HG02938 (cell line): ENCODE data around the gene ZNF280B.

Experiments
- ATAC-seq: cut with Tn5 transposase; IDR thresholded peaks from one replicate; pipeline ENCODE4 v1.9.1; 2021; ENCODE audit warnings: mild to moderate bottlenecking, moderate library complexity; ENCODE audit not compliant: unreplicated experiment

Gene ZNF280B, protein sequence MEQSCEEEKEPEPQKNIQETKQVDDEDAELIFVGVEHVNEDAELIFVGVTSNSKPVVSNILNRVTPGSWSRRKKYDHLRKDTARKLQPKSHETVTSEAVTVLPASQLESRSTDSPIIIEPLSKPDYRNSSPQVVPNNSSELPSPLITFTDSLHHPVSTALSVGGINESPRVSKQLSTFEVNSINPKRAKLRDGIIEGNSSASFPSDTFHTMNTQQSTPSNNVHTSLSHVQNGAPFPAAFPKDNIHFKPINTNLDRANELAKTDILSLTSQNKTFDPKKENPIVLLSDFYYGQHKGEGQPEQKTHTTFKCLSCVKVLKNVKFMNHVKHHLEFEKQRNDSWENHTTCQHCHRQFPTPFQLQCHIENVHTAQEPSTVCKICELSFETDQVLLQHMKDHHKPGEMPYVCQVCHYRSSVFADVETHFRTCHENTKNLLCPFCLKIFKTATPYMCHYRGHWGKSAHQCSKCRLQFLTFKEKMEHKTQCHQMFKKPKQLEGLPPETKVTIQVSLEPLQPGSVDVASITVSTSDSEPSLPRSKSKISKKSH

DNA sequence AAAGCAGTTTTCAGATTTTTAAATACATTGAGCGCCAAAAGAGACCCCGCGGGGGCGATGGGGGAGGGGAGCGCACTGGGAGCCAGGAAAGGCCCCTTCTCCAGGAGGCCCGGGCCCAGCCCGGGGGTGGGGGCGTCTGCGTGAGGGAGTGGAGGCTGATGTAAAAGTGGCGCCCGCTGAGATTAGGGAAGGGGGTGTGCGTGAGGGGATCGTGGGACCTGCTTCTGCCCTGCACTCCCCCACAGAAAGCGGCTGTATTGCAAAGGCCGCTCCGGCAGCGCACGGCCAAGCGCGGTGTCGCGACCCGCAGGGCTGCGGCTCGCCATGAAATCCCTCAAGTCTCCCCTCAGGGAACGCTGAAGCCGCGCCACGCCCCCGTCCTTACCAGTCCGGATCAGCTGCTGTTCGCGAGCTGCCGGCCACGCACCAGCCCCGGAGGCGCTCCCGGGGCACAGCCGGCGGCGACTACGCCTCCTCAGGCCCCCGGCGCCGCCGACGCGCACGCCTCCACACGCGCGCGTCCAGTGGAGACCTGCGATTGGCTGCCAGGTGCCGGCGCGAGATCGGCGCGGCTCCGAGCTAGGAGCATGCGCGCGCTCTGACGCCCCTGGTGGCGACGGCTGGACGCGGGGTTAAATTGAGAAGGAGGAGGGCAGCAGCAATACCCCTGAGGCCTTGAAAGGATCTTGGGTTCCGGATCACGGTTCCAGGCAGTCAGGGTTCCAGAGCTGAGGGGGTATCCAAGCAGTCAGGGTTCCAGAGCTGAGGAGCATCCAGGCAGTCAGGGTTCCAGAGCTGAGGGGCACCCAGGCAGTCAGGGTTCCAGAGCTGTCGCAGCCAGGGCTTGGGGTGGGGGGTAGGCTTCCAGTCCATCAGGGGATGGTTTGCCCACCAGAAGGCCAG, at the start of gene ZNF280B:
ZNF280B (minus strand) TSS at position 469 of the 903 bp plus-strand sequence. CDS start 19,344 bp downstream, outside the sequence.
- ATAC-seq = peak; percentile 84

DNA sequence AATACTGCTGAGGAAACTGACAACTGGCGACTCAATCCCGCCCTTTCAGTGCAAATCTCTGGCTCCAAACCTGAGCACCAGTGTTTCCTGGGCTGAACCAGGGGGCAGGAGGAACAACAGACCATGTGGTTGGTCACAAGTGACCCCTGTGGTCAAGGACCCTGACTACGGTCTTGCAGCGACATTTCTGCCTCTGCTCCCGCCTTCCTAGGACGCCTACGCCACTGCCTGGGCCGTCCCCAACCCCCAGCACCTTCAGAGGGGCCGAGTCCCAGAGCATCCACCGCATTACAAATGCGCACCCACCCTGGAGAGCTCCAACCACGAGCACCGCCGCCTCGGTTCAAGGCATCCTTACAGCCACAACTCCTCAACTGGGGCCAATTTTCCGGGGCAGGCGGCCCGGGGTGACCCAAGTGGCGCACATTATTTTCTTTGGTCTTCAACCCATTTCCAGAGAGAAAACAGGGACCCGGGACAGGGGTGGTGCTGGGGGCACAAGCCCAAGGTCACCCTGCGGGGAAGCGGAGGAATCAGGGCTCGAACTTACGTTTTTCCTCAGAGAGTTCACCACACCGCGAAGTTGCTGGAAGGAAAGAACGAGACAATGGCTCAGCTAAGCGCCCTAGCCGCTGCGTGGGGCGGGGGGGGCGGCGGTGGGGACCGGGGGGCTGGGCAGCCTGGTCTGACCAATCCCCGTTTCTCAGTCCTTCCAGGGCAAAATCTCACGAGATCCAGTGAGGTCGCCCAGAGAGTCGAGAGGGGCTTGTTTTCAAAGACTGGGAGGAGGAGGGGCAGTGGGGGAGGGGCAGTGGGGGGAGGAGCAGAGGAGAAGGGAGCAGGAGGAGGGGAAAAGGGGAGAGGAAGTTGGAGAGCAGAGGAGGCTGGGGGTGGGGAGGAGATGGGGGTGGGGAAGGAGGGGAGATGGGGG, 48.7 kb upstream of the ZNF280B start:
- ATAC-seq = no peak

DNA sequence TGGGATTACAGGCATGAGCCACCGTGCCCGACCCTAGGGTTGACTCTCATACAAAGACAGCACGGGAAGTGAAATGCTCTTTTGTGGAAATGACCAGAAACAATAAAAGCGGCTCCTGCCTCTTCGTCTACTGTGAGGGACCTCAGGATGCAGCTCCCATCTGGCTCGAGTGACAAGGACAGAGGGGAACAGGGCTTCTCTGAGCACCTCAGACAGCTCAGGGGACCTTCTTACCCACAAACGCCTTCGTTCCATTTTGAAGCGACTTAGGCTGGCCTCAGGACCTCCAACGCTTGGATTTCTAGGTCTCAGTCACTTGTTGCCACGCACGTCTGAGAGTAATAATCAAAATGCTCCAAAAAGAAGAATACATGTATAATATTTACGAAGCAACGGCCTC, 48.0 kb upstream of the ZNF280B start:
- ATAC-seq = no peak

DNA sequence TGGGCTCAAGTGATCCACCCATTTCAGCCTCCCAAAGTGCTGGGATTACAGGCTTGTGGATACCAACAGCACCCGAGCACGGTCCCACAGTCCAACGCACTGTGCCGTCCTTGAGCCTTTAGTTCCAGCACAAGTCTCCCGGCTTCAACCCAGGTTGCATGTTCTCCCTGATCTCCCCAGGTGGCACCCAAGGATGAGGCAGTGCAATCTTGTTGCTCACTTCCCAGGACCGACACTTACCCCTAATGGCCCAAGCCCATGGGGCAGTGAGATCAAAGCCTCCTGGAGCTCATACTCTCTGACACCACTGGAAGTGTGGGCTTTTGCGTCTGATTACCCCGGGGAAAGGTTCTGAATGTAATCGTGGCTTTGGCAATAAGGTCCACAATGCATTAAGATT, 47.1 kb upstream of the ZNF280B start:
- ATAC-seq = no peak

DNA sequence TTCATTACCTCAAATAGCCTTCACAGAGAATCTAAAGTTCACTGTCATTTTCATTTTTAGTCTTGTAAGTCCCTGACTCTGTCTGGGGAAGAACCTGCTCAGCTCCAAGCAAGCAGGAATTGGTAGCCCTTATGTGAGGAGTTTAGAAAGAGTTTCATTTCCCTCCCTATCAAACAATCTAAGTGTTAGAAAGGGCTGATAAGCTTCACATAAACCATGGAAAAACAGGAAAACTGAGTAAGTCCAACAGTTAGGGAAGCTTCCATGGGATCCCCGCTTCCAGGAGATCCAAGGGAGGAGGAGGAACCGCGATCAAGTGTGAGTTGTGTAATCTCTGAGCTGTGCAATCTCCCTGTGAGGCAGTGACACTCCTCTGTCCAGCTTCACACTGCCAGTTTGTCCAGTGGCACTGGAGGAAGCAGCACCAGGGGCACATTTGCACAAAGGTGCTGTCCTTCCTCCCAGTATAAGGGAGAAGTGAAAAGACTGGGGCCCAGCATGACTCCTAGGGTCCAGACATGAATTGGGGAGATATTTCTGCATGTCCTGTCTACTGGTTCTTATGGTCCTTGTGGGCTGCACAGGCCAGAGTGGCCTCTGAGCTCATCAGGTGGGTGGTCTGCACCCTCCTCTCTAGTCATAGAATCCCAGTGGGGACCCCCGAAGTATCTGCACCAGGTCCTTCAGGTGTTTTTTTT, 46.2 kb upstream of the ZNF280B start:
- no peak for ATAC-seq

DNA sequence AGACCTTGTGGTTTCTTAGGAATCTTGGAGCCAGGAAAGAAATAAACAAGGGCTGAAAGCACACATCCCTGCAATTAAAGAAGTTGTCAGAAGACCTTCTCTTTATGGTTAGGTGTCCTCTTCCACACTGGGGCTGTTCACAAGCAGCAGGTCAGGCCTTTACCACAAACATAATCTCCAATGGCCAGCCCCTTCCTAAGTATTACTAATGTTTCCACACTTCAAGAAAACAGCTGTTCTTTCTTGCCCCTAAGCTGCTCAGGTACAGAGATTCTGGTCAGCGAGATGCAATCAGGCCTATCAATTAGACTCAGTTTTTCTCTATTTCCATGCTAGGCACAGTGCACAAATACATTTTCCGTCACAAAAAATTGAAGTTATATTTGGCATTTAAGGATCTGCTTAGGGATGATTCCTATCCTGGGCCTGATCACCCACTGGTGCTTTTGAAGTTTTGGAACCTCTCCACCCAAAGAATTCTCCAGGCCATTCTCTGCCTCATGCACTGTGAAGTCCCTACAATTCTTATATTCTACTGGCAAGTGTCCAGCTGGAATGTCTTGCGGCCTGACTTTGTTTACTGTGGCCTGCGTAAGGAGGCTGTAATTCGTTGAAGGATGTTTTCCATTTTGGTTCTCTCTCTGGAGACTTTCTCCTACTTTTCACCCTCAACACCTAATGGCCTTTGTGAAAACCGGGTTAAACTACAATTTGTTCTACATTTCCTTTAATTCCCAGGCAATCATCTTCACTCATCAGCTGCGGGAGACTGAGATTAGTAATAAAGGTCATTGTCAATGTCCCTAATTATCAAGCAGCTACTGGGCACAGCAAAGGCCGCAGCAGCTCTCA, 45.4 kb upstream of the ZNF280B start:
- ATAC-seq = no peak

DNA sequence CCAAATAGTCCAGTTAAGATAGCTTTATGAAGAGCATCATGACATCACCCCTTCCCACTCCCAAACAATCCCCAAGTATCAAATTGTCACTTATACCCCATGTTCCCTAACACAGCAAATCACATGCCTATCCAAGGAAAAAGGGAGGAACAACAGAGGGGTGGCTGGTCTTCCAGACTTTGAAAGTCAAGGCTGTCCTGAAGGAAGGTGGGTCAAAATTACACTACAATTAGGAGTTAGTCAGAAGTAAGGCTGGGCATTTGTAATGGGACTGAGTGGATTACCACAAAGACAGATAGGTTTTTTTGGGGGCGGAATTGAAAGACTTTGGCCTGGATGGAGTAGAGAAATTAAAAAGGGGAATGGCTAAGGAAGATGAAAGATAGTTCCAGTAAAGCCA, 44.6 kb upstream of the ZNF280B start:
- ATAC-seq = no peak

DNA sequence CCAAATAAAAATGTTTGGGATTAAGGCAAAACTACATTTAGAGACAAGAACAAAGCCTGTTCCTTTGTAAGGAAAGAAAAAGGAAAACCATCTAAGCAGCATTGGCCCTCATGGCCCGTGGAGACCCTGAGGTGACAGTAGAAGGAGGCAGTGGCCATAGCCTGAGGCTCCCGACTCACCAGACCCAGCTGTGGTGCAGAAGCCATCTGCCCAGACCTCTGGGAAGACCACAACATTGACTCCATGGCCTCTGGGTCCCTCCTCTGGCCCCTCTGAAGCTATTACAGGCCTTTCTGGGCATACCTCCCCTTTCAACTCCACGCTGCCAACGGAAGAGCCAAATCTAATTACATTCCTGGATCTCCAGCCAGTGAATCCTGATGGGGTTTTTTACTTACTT, 44.1 kb upstream of the ZNF280B start:
- ATAC-seq = no peak

DNA sequence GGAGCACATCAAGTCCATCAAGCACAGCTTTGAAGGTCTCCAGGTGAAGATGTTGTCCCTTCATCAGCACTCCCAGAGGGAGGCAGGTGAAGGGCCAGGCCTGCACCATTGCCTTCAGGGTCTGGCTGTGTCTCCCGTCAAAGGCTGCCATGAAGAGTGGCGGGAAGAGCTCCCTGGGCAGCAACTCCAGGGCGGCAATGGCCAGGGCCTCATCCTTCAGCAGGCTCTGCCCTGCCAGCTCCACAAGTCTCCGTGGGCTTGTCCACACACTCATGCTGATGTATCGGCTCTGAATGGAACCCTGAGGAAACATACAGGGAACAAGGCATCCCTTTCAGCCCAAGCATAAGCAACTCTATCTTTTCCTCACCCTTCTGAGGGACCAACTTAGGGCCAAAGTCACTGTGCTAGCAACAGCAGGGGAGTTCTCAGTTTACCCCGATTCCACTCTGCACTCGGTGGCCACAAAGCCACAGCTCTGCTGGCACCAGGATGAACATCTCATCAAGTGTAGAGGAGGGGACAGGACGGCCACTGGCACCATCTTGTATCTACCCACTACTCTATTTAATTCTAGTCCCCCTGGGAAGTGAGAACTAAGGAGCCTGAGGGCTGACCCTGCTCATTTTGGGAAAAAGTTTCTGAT, 42.4 kb upstream of the ZNF280B start:
- ATAC-seq = no peak

DNA sequence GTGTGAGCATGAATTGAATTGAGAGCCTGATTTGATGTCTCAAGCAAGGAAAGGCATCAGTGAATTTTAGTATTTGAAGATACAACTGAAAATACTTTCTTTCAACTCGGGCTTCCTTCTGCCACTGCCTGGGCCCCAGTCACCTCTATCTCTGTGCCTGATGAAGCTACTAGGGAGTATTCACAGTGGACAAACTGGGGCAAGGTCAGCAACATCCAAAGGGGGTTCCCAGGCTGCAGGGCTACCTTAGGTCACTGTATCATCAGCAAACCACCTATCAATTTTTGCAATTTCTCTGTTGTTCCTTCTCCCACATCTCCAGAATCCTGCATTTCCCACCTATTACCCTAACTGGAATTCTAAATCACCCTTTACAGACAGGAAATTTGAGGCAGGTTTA, 40.4 kb upstream of the ZNF280B start:
- ATAC-seq = no peak

DNA sequence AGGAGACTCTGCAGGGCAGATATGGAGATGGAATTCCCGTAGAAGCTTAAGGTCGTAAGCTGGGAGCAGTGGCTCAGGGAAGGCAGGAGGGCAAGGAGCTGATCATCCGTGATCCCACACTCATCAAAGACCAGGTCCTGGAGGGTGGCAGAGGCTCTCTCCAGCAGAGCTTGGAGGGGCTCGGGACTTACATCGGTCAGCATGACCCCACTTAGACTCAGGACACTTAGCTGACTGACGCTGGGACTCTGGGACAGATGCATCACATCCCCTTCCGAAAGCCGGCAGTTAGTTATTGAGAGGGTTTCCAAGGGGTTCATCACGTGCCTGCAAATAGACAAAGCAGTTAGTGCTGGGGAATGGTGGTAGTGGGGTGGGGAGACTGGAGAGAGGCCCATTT, 39.8 kb upstream of the ZNF280B start:
- no peak for ATAC-seq

DNA sequence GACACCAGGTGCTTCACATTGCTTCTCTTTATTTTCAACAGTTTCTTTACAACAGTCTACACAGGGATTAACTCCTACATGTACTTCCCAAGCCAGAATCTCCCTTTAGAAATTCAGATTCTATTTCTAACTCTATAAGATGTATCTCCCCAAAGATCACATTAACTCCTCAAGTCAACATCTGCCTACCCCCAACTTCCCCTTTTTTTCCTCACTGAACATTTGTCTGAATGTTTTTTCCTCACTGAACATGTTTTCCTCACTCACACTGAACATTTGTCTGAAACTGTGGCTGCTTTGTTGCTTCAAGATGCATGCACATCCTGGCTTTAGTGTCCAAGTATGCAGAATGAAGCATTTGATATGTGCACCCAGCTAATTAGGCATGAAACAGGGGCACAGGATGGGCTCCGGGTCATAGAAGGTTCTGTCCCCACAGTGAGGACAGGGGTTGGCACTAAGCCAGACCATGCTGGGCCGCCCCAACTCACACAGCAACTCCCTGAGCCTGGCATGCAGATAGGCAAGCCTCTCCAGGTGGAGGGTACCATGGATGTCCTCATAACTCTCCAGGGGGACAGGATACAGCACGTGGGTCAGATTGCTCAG, 39.3 kb upstream of the ZNF280B start:
- ATAC-seq = no peak

DNA sequence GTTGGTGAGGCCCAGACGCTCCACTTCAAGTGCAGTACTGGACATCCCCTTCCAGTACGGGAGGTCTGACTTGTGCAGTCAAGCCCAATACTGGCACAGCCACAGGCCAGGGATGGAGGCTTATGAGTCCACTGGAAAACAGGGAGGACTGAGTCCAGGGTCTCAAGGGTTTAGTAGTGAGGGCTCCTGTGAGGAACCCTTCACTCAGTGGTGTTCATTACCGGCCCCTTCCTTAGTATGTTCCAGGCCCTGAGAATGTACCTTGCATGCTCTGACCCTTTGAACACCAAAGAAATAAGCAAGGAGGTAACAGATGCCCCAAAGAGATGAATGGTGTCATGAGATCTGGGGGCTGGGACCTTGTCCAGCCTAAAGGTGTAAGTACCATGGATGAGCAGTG, 38.7 kb upstream of the ZNF280B start:
- no peak for ATAC-seq

DNA sequence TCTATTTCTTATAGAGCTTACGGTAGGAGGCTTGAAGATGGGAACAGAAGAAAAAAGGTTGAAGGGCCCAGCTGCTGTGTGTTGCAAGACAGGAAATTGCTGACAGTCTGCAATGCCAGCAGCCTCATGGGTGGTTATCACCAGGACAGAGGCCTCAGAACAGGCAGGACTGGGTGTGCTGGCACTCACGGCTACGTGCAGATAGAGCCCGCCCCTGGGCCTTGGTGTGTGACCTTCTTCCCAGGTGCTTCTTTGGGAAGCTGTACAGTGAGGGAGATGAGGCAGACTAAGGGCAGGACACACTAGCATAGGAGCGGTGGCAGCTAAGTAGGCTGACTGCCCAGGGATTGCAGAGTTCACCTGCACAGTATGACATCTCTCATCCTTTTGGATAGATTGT, 37.9 kb upstream of the ZNF280B start:
- ATAC-seq = no peak

DNA sequence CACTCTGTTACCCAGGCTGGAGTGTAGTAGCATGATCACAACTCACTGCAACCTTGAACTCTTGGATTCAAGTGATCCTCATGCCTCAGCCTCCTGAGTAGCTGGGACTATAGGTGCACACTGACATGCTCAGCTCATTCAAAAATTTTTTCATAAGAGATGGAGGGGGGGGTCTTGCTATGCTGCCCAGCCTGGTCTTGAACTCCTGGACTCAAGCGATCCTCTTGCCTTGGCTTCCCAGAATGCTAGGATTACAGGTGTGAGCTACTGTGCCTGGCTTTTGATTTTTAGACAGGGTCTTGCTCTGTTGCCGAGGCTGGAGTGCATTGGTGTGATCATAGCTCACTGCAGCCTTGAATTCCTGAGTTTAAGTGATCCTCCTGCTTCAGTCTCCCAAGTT, 36.5 kb upstream of the ZNF280B start:
- no peak for ATAC-seq

DNA sequence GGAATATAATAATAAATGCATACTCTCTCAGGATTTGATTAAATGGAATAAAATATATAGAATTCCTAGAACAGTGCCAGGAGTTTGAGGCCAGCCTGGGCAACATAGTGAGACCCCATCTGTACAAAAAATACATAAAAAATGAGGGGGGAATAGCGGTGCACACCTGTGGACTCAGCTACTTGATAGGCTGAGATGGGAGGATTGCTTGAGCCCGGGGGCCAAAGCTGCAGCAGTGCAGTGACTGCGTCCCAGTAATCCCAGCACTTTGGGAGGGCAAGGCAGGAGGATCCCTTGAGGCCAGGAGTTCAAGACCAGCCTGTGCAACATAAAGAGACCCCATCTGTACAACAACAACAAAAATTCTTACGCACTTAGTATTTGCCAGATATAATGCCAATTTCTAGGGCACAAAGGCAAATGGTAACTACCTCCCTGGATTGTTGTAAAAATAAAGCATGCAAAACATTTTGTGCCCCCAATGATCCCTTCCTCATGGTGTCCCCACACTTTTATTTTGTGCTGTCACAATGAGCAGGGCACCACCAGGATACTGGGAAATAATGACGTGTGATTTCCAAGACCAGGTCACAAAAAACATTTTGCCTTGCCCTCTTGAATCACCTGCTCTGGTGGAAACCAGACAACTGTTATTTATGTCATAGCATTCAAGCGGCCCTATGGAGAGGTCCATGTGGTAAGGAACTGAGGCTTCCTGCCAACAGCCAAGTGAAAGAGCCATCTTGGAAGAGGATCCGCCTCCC, 29.9 kb upstream of the ZNF280B start:
- ATAC-seq = no peak

DNA sequence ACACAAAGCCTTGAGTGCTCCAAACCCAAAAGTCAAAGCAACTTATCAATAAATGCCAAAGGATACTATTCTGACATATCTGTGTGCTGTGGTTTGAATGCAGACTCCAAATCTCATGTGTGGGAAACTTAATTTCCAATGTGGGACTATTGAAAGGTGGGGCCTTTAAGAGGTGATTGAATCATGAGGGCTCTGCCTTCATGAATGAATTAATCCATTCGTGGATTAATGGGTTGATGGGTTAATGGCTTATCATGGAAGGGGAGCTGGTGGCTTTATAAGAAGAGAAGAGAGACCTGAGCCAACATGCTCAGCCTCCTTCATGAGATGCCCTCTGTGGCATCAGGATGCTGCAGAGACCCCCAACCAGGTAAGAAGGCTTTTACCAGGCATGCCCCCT, 28.4 kb upstream of the ZNF280B start:
- ATAC-seq = no peak
